Ovary (tissue), 9 donors: ENCODE measurements around the gene LMTK2. TPM values are rescaled to one million over a fixed set of nuclear protein-coding genes. Genes with fewer than 3 reads are reported as not detected.

Experiments used
- DNase-seq, 5 donors: peaks; one replicate each; pipeline ENCODE4 v3.0.0-alpha.2; 2019 to 2020
- H3K27ac ChIP-seq, 2 donors: fragments of 200-600 bp; one replicate each; pipeline versions ENCODE4 v1.5.1 to v1.8.0; 2019 to 2022
- H3K27me3 ChIP-seq: fragments of 200-600 bp; one replicate; pipeline ENCODE4 v1.8.0; 2022
- H3K36me3 ChIP-seq: fragments of 200-600 bp; sonication (generic); one replicate; pipeline ENCODE4 v1.5.1; 2019
- H3K4me1 ChIP-seq: one replicate; pipeline ENCODE4 v1.8.1; 2013; ENCODE audit warnings: mild to moderate bottlenecking, moderate library complexity; ENCODE audit not compliant: insufficient read depth
- H3K4me3 ChIP-seq: fragments of 200-600 bp; sonication (generic); one replicate; pipeline ENCODE4 v1.5.1; 2017
- H3K9me3 ChIP-seq, 2 donors: fragments of 200-600 bp in 1 of 2; sonication (generic) in 1 of 2; one replicate each; pipeline versions ENCODE4 v1.5.1 to v1.8.1; 2013 to 2019; ENCODE audit warnings: mild to moderate bottlenecking in 1 of 2, moderate library complexity in 1 of 2
- EP300 ChIP-seq: sonication (generic); formaldehyde crosslinking; IDR thresholded peaks from one replicate; pipeline ENCODE4 v1.6.1; 2017; ENCODE audit warnings: antibody characterized with exemption
- POLR2A ChIP-seq: fragments of 450-650 bp; IDR thresholded peaks from one replicate; pipeline ENCODE4 v1.6.1; 2017; ENCODE audit warnings: antibody characterized with exemption, mild to moderate bottlenecking, moderate library complexity
- WGBS, 3 donors: extraction: QIAGEN DNeasy Blood & Tissue Kit in 1 of 3; methylation state at CpG; one replicate each; pipeline versions ENCODE4 v1.1.5 to v1.1.7; 2013 to 2017; 5-methylcytosine and 5-hydroxymethylcytosine counted together
- intact Hi-C, 4 donors: fragments of 100-400 bp; cut with DNase I; formaldehyde crosslinking; loops; one replicate each; pipeline versions ENCODE4 v1.11.0 to v1.15.1; 2022 to 2023
- polyA plus RNA-seq, 2 donors: library from polyadenylated mRNA; stranded (reverse); fragments of 200-250 nt in 1 of 2; fragments of 350-450 nt in 1 of 2; fragmentation: Illumina TruSeq in 1 of 2; extraction: RNeasy Lipid Tissue Mini Kit (QIAGEN cat#74804) in 1 of 2; gene quantifications; one replicate each; pipeline ENCODE4 v1.2.3, GENCODE V29; 2013 to 2014
- total RNA-seq, 7 donors: library from RNA; depleted of rRNA in 2 of 7; stranded (reverse); fragments of >200 nt in 2 of 7; fragmentation: NEBNext Ultra II Directional in 3 of 7; extraction: Animal tissue kit (Norgen Biotek cat#: 25700) in 3 of 7; gene quantifications; one replicate each; pipeline versions ENCODE4 v1.1.0 to v1.2.4, GENCODE V29; 2016 to 2023
- TF ChIP-seq, protein P1 (sequence below), 3 donors: fragments of 450-650 bp in 2 of 3; fragments of 200-600 bp in 1 of 3; IDR thresholded peaks; one replicate each; pipeline versions ENCODE4 v1.5.1 to v1.8.0; 2016 to 2022; ENCODE audit warnings: antibody characterized with exemption in 3 of 3, mild to moderate bottlenecking in 1 of 3
- donor health status: DM: no; HTN: no; CAD: no; lungs with moderate emphysema.
- donor health status: DM: no; HTN: no; CAD: no.
- donor health status: Bipolar disorder and iron deficiency.
- donor health status: DM: yes; HTN: yes; CAD: no.
- donor health status: DM: no; HTN: no; CAD: no.
- donor health status: DM: yes; HTN: yes; CAD: no.

LMTK2 gene
- total and polyA plus RNA-seq, 9 donors, result 4.4 to 17.1 (median 12.8) TPM

DNA sequence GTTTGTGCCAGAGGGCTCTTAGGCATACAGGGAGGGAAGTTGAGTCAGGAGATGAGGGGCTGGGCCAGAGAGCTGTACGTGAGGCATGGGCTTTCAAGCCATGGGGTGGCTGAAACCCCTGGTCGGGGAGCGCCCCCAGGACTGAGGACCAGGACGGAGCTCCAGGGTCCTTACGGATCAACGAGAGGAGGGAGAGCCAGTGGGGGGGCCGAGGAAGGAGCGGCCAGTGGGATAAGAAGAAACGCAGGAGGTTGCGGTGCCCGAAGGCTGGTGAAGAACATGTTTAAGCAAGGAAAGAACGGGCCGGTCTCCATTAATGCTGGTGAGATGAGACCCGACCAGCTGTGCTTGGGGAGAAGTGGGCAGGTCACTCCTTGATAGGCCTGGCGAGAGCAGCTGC, 61.0 kb downstream of the LMTK2 start:
- Histone ChIP-seq H3K27me3 (no peaks in the 10 kb centered on the region), H3K4me1 (peaks cover 5% of the 10 kb centered on the region), H3K4me3 (no peak overlapping the region), H3K9me3 (no peaks in the 10 kb centered on the region), H3K36me3 (no peaks in the 10 kb centered on the region), H3K27ac (no peak overlapping the region)
- 90 to 93% (median 91%) methylated on average over 15 of the region's 15 CpGs for WGBS, 3 donors
- intact Hi-C loops, result loop anchor here (5.0 to 10.0 kb wide), 4 partner anchors 60 to 145 kb away; partner anchors contain the start of gene LMTK2 (in 3 of the 4)
- TF ChIP-seq, protein P1, sequence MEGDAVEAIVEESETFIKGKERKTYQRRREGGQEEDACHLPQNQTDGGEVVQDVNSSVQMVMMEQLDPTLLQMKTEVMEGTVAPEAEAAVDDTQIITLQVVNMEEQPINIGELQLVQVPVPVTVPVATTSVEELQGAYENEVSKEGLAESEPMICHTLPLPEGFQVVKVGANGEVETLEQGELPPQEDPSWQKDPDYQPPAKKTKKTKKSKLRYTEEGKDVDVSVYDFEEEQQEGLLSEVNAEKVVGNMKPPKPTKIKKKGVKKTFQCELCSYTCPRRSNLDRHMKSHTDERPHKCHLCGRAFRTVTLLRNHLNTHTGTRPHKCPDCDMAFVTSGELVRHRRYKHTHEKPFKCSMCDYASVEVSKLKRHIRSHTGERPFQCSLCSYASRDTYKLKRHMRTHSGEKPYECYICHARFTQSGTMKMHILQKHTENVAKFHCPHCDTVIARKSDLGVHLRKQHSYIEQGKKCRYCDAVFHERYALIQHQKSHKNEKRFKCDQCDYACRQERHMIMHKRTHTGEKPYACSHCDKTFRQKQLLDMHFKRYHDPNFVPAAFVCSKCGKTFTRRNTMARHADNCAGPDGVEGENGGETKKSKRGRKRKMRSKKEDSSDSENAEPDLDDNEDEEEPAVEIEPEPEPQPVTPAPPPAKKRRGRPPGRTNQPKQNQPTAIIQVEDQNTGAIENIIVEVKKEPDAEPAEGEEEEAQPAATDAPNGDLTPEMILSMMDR (IDR thresholded peaks at IDR 0.05), result no peak
- TF ChIP-seq EP300 (no peak), POLR2A (no peak)
- no peak for DNase-seq

DNA sequence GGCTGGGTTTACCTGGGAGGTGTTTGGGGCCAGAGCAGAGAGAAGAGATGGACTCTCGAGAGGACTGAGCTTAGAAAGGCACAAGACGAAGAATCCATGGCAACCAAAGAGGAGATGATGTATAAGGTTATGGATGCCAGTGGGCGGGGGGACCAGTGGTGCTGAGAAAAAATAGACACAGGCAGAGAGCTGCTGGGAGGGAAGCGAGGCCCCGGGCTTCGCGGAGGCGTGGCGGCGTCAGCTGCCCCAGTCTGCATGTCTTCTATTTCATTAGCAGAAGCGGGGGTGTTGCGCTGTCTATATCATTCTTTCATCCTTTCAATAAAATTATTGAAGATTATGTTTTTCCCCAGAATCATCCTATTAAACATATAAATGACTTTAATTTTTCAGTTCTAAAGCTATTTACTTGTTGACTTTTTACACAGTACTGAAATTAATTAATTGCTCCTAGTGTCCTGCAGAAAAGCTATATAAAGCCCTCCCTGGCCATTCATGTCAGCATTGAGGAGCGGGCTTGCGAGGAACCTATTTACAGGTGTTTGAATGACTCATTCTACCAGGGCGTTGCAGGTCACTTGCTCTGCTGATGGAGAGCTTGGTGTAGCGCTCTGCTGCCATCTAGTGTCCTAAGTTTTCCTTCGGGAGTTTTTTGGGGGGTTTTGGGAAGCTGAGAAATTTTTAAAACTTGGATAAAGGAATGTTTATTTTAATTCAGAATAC, 61.7 kb downstream of the LMTK2 start:
- no peaks in the 10 kb centered on the region for H3K27me3 ChIP-seq
- DNase-seq, result peak in 4 of 5 donors; percentile 49 to 69 (median 58)
- no peak overlapping the region for H3K27ac ChIP-seq
- H3K36me3 ChIP-seq, result no peaks in the 10 kb centered on the region
- no peak for TF ChIP-seq EP300
- TF ChIP-seq, protein P1 (IDR thresholded peaks at IDR 0.05), result peak; percentile 55 to 58 (median 57)
- H3K4me1 ChIP-seq, result peaks cover 5% of the 10 kb centered on the region
- intact Hi-C loops, result loop anchor here (5.0 to 10.0 kb wide), 4 partner anchors 61 to 146 kb away; partner anchors contain the start of gene LMTK2 (in 3 of the 4)
- no peak overlapping the region for H3K4me3 ChIP-seq
- WGBS, 3 donors, result 59 to 62% (median 61%) methylated on average over 17 of the region's 17 CpGs
- H3K9me3 ChIP-seq, result no peaks in the 10 kb centered on the region

DNA sequence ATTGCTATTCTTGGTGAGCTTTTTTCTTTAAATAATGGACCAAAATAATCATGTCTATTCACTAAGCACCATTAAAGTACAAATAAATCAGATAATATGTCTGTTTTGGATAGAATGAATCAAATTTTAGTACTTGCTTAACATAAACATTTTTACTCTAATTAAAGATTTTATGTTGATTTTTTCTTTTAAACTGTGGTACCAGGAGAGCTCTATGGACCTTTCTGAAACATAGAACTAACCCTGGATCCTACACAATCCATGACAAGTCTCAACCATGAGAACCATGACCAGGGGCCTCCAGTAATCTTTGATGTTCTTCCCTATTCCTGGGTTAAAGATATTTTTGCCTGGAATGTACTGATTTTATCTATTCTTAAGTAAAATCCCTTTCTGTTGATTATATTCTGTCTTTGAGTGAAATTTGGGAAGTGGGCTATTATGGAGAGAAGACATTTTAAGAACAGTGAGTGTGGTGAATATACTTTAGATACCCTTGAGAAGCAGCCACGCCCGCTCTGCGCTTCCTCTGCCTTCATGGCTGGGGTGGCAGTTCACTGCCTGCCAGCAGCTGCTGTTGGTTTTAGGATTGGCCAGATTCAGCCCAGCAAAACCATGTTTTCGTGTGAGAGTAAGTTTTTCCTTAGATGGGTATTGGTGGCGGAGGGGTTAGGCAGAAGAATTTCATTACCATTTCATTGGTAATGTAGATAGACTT, 62.4 kb downstream of the LMTK2 start:
- WGBS, 3 donors, result 95 to 96% (median 96%) methylated on average over 5 of the region's 5 CpGs

DNA sequence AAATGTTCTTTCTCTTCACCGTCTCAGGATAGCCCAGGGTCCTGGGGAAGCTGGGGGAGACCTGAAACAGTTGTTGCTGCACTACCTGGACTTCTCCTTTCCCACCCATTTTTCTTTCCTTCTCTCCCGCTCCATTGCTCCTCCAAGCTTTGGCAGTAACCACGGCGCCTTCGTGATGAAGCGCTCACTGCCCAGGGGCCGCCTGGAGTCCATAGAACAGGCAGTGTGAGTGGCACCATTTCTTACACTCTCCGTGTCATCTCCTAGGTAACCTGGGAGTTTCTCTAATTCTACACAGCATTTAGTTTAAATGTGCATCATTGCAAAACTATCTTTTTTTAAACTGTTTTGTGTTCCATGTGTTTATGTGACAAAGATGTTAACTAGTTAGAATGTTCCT, 64.3 kb downstream of the LMTK2 start:
- DNase-seq, result no peak
- Histone ChIP-seq H3K36me3 (no peaks in the 10 kb centered on the region), H3K9me3 (no peaks in the 10 kb centered on the region), H3K27me3 (no peaks in the 10 kb centered on the region), H3K4me1 (peaks cover 2% of the 10 kb centered on the region), H3K27ac (no peak overlapping the region), H3K4me3 (no peak overlapping the region)
- WGBS, 3 donors, result 90 to 93% (median 90%) methylated on average over 8 of the region's 8 CpGs
- TF ChIP-seq EP300, result no peak
- TF ChIP-seq, protein P1 (IDR thresholded peaks at IDR 0.05), result no peak
- no peak for TF ChIP-seq POLR2A
- intact Hi-C loops, result no loop called here

More for the DNA sequence above, 62.4 kb downstream of the LMTK2 start:
- no peak for TF ChIP-seq EP300
- no peak for TF ChIP-seq POLR2A
- TF ChIP-seq, protein P1 (IDR thresholded peaks at IDR 0.05), result no peak
- no peaks in the 10 kb centered on the region for H3K36me3 ChIP-seq
- no peaks in the 10 kb centered on the region for H3K27me3 ChIP-seq
- H3K4me3 ChIP-seq, result no peak overlapping the region
- no peak for DNase-seq
- intact Hi-C loops, result loop anchor here (5.0 to 10.0 kb wide), 4 partner anchors 62 to 147 kb away; partner anchors contain the start of gene LMTK2 (in 3 of the 4)
- H3K27ac ChIP-seq, result no peak overlapping the region
- peaks cover 5% of the 10 kb centered on the region for H3K4me1 ChIP-seq
- H3K9me3 ChIP-seq, result no peaks in the 10 kb centered on the region
